GM12891 (cell line): Measurements from ENCODE around the gene CTSW.
A peak's percentile ranks its signal among the peaks of the same experiment; 100 is the strongest.

ENCODE experiments used
- DNase-seq: peaks from one replicate; pipeline ENCODE4 v3.0.0; 2011; ENCODE audit warnings: low spot score; ENCODE audit not compliant: insufficient read length
- FAIRE-seq: peaks from 2 replicates; lab custom pipeline; 2011; peaks lifted over from hg19 to GRCh38; lab: Jason Lieb, UNC
- PAX5 ChIP-seq: IDR thresholded peaks from 2 replicates; pipeline ENCODE4 v1.6.1; 2011; ENCODE audit warnings: low read length, moderate library complexity, mild to moderate bottlenecking; ENCODE audit not compliant: insufficient read depth, severe bottlenecking
- POLR2A ChIP-seq: IDR thresholded peaks from 2 replicates; pipeline ENCODE4 v1.6.1; 2011; ENCODE audit warnings: low read depth, low read length, control low read depth
- POLR2AphosphoS5 ChIP-seq: IDR thresholded peaks from 2 replicates; pipeline ENCODE4 v1.6.1; 2011; ENCODE audit warnings: low read depth, low read length, control low read depth
- POU2F2 ChIP-seq: IDR thresholded peaks from 2 replicates; pipeline ENCODE4 v1.6.1; 2011; ENCODE audit warnings: low read depth, mild to moderate bottlenecking, control low read depth, low read length, moderate library complexity
- SPI1 ChIP-seq: IDR thresholded peaks from 2 replicates; pipeline ENCODE4 v1.6.1; 2011; ENCODE audit warnings: low read depth, low read length, control low read depth
- TAF1 ChIP-seq: IDR thresholded peaks from 2 replicates; pipeline ENCODE4 v1.6.1; 2011; ENCODE audit warnings: low read depth, low read length, control low read depth

Gene CTSW

GRCh38 chr11:65867284-65868071, 12.2 kb upstream of the CTSW start:
- DNase-seq, result no peak
- no peak for TF ChIP-seq POLR2AphosphoS5
- no peak for TF ChIP-seq POU2F2
- no peak for TF ChIP-seq POLR2A
- TF ChIP-seq PAX5, result no peak
- TF ChIP-seq SPI1, result no peak
- no peak for TF ChIP-seq TAF1
- FAIRE-seq, result no peak

- DNase-seq (no peak), FAIRE-seq (no peak)
- TF ChIP-seq SPI1, result no peak
Observed at GRCh38 chr11:65868076-65868667, 11.5 kb upstream of the CTSW start.

GRCh38 chr11:65868907-65869306, 10.7 kb upstream of the CTSW start:
- DNase-seq (no peak), FAIRE-seq (peak; percentile 23)
- TF ChIP-seq SPI1 (no peak), POU2F2 (0 out of 2 replicates have a peak, but pooled peaks have one; percentile 26), TAF1 (no peak), POLR2A (no peak; the same call in 1 of the 2 replicates), PAX5 (no peak), POLR2AphosphoS5 (0 out of 2 replicates have a peak, but pooled peaks have one; percentile 52)

GRCh38 chr11:65869643-65870306, 9.9 kb upstream of the CTSW start:
- DNase-seq, result no peak
- FAIRE-seq, result no peak
- TF ChIP-seq PAX5 (no peak), POLR2A (peak; percentile 36), POU2F2 (peak; percentile 54; the same call in 1 of the 2 replicates)

- FAIRE-seq, result no peak
- no peak for DNase-seq
- TF ChIP-seq POU2F2 (no peak), POLR2AphosphoS5 (no peak), POLR2A (no peak), SPI1 (no peak), TAF1 (no peak)
Observed at GRCh38 chr11:65870307-65870658, 9.4 kb upstream of the CTSW start.

GRCh38 chr11:65870706-65871681, 8.6 kb upstream of the CTSW start:
- FAIRE-seq (peak; percentile 38), DNase-seq (no peak)
- TF ChIP-seq PAX5, result no peak
- TF ChIP-seq SPI1, result no peak
- no peak for TF ChIP-seq TAF1
- TF ChIP-seq POLR2AphosphoS5, result no peak; the same call in 1 of the 2 replicates
- TF ChIP-seq POLR2A, result no peak; the same call in 1 of the 2 replicates
- no peak for TF ChIP-seq POU2F2

GRCh38 chr11:65871811-65872548, 7.7 kb upstream of the CTSW start:
- TF ChIP-seq POLR2AphosphoS5, result no peak
- no peak for TF ChIP-seq TAF1
- TF ChIP-seq SPI1, result no peak
- TF ChIP-seq PAX5, result no peak
- TF ChIP-seq POLR2A, result no peak
- TF ChIP-seq POU2F2, result no peak
- FAIRE-seq (no peak), DNase-seq (no peak)

GRCh38 chr11:65872586-65873317, 6.9 kb upstream of the CTSW start, which contains the start of gene EFEMP2:
TSS of gene EFEMP2 (minus strand) at chr11:65872800. CDS start at chr11:65872354, 446 bp downstream.
- DNase-seq (no peak), FAIRE-seq (no peak)
- TF ChIP-seq SPI1 (no peak), PAX5 (no peak), POLR2AphosphoS5 (no peak), TAF1 (no peak), POU2F2 (no peak), POLR2A (no peak; the same call in 1 of the 2 replicates)
